Pancreas (tissue), 10 donors: ENCODE results near the gene PLCG2. TPM values are rescaled to one million over a fixed set of nuclear protein-coding genes. Genes with fewer than 3 reads are reported as not detected.
A peak's percentile ranks its signal among the peaks of the same experiment; 100 is the strongest.

Experiments
- ATAC-seq, 4 donors: fragments of 200-7000 bp; cut with Tn5 transposase; one replicate each; pipeline versions ENCODE4 v1.8.0 to v1.9.1; 2020; ENCODE audit warnings: mild to moderate bottlenecking in 4 of 4, moderate library complexity in 4 of 4
- DNase-seq, 6 donors: peaks; one replicate each; pipeline ENCODE4 v3.0.0-alpha.2; 2020
- FAIRE-seq: peaks from 2 replicates; lab custom pipeline; 2012; peaks lifted over from hg19 to GRCh38; lab: Jason Lieb, UNC
- H3K27ac ChIP-seq, 4 donors: fragments of 200-600 bp; sonication (generic); 1 replicate in 3 of 4; 2 replicates in 1 of 4; pipeline versions ENCODE4 v1.5.0 to v1.8.0; 2020
- H3K27me3 ChIP-seq, 4 donors: fragments of 200-600 bp; one replicate each; pipeline ENCODE4 v1.8.0; 2021
- H3K36me3 ChIP-seq, 3 donors: fragments of 200-600 bp; sonication (generic) in 1 of 3; one replicate each; pipeline versions ENCODE4 v1.5.0 to v1.8.0; 2020 to 2021
- H3K4me1 ChIP-seq, 3 donors: fragments of 200-600 bp; one replicate each; pipeline ENCODE4 v1.8.0; 2021
- H3K4me3 ChIP-seq, 4 donors: fragments of 200-600 bp; sonication (generic) in 2 of 4; one replicate each; pipeline versions ENCODE4 v1.5.0 to v1.8.0; 2020 to 2021
- H3K9me3 ChIP-seq, 4 donors: fragments of 200-600 bp; one replicate each; pipeline ENCODE4 v1.8.0; 2021
- CTCF ChIP-seq, 4 donors: fragments of 200-600 bp; sonication (generic) in 3 of 4; IDR thresholded peaks; one replicate each; pipeline versions ENCODE4 v1.5.0 to v1.8.0; 2021; ENCODE audit warnings: antibody characterized with exemption in 4 of 4
- WGBS, 2 donors: extraction: QIAGEN DNeasy Blood & Tissue Kit; methylation state at CpG; one replicate each; pipeline ENCODE4 v1.1.7; 2013; 5-methylcytosine and 5-hydroxymethylcytosine counted together
- intact Hi-C, 3 donors: fragments of 100-400 bp; cut with DNase I; formaldehyde crosslinking; loops; one replicate each; pipeline versions ENCODE4 v1.11.1 to v1.14.2; 2022
- polyA plus RNA-seq, 2 donors: library from polyadenylated mRNA; stranded (reverse); fragments of 200-250 nt; gene quantifications; one replicate each; pipeline ENCODE4 v1.2.3, GENCODE V29; 2013
- total RNA-seq, 6 donors: library from RNA; stranded (reverse); fragmentation: NEBNext Ultra II Directional in 4 of 6; extraction: Animal tissue kit (Norgen Biotek cat#: 25700) in 4 of 6; gene quantifications; one replicate each; pipeline versions ENCODE4 v1.2.1 to v1.2.4, GENCODE V29; 2021 to 2023
- donor health status: healthy with polysubstance abuse.
- donor health status: DM: no; HTN: no; CAD: no; lungs with moderate emphysema.
- donor health status: DM: no; HTN: no; CAD: no.
- donor health status: control.
- donor health status: control.
- donor health status: Bipolar disorder and iron deficiency.
- donor health status: DM: yes; HTN: yes; CAD: no.
- donor health status: DM: no; HTN: no; CAD: no.
- donor health status: DM: no; HTN: no; CAD: no.
- donor health status: DM: yes; HTN: yes; CAD: no.

PLCG2 gene
- total and polyA plus RNA-seq, 8 donors, result 3.7 to 23.6 (median 8.0) TPM

- no peak for ATAC-seq
- Histone ChIP-seq H3K27ac (no peak overlapping the region), H3K36me3 (no peaks in the 10 kb centered on the region), H3K4me3 (no peak overlapping the region), H3K27me3 (no peaks in the 10 kb centered on the region), H3K4me1 (no peaks in the 10 kb centered on the region), H3K9me3 (no peaks in the 10 kb centered on the region)
- intact Hi-C loops, result no loop called here
- no peak for TF ChIP-seq CTCF (IDR thresholded peaks at IDR 0.05)
- 27 to 38% methylated on average over 9 of the region's 9 CpGs for WGBS, 2 donors
- peak in 1 of 6 donors; percentile 2 for DNase-seq
- FAIRE-seq, result no peak
Measured at GRCh38 chr16:81830845-81831540, 51.9 kb downstream of the PLCG2 start.

- H3K4me1 ChIP-seq, result no peaks in the 10 kb centered on the region
- DNase-seq (peak in 2 of 6 donors; percentile 45 to 53), ATAC-seq (peak in 3 of 4 donors; percentile 38 to 84 (median 76)), FAIRE-seq (no peak)
- WGBS, 2 donors, result 72 to 88% methylated on average over 8 of the region's 8 CpGs
- no peak overlapping the region for H3K27ac ChIP-seq
- intact Hi-C loops, result no loop called here
- no peak for TF ChIP-seq CTCF (IDR thresholded peaks at IDR 0.05)
- H3K4me3 ChIP-seq, result no peak overlapping the region
- H3K36me3 ChIP-seq, result no peaks in the 10 kb centered on the region
- H3K9me3 ChIP-seq, result no peaks in the 10 kb centered on the region
- H3K27me3 ChIP-seq, result no peaks in the 10 kb centered on the region
Measured at GRCh38 chr16:81831722-81832126, 52.6 kb downstream of the PLCG2 start.

GRCh38 chr16:81832801-81833547 lies 53.9 kb downstream of the PLCG2 start:
- ATAC-seq (no peak), DNase-seq (peak in 1 of 6 donors; percentile 48), FAIRE-seq (no peak)
- no peak for TF ChIP-seq CTCF (IDR thresholded peaks at IDR 0.05)
- H3K4me3 ChIP-seq, result no peak overlapping the region
- intact Hi-C loops, result no loop called here
- no peaks in the 10 kb centered on the region for H3K9me3 ChIP-seq
- H3K27ac ChIP-seq, result no peak overlapping the region
- WGBS, 2 donors, result 68 to 82% methylated on average over 12 of the region's 12 CpGs
- H3K4me1 ChIP-seq, result no peaks in the 10 kb centered on the region
- no peaks in the 10 kb centered on the region for H3K27me3 ChIP-seq
- no peaks in the 10 kb centered on the region for H3K36me3 ChIP-seq

- Histone ChIP-seq H3K36me3 (no peaks in the 10 kb centered on the region), H3K4me3 (no peak overlapping the region), H3K27ac (no peak overlapping the region), H3K27me3 (no peaks in the 10 kb centered on the region), H3K4me1 (no peaks in the 10 kb centered on the region), H3K9me3 (no peaks in the 10 kb centered on the region)
- WGBS, 2 donors, result 57 to 71% methylated on average over 10 of the region's 10 CpGs
- intact Hi-C loops, result no loop called here
- ATAC-seq, result no peak
- TF ChIP-seq CTCF (IDR thresholded peaks at IDR 0.05), result no peak
- DNase-seq, result no peak
- FAIRE-seq, result no peak
Measured at GRCh38 chr16:81833751-81834150, 54.7 kb downstream of the PLCG2 start.

- 56 to 85% methylated on average over 2 of the region's 2 CpGs for WGBS, 2 donors
- ATAC-seq (no peak), FAIRE-seq (no peak), DNase-seq (no peak)
- Histone ChIP-seq H3K36me3 (no peaks in the 10 kb centered on the region), H3K27ac (no peak overlapping the region), H3K27me3 (no peaks in the 10 kb centered on the region), H3K4me1 (no peaks in the 10 kb centered on the region), H3K9me3 (no peaks in the 10 kb centered on the region), H3K4me3 (no peak overlapping the region)
- intact Hi-C loops, result no loop called here
- TF ChIP-seq CTCF (IDR thresholded peaks at IDR 0.05), result no peak
Measured at GRCh38 chr16:81834868-81835267, 55.8 kb downstream of the PLCG2 start.
